GM18951 (cell line): ENCODE measurements around the gene CDC42EP4.
"Not testable (repeated sequence)": the region's sequence is repeated elsewhere in the genome, so short reads cannot be mapped to it uniquely, and the experiment has no call there.

Experiments
- POLR2A ChIP-seq: IDR thresholded peaks from 4 replicates; pipeline ENCODE4 v1.6.1; 2011; ENCODE audit warnings: mild to moderate bottlenecking; ENCODE audit not compliant: insufficient read length, insufficient read depth; ENCODE audit errors: extremely low read depth
- in situ Hi-C: fragments of 300-500 bp; cut with MboI; formaldehyde crosslinking; loops from one replicate; pipeline ENCODE4 v1.12.0; 2022; ENCODE audit warnings: low sequenced_read_pairs, mixed read lengths, inconsistent platforms; ENCODE audit not compliant: unreplicated experiment

Gene CDC42EP4

GRCh38 chr17:73265646-73266640, 45.9 kb downstream of the CDC42EP4 start:
- no peak for TF ChIP-seq POLR2A
- in situ Hi-C loops = no loop called here

- in situ Hi-C loops = not testable (repeated sequence)
Measured at GRCh38 chr17:73264448-73264847, 47.4 kb downstream of the CDC42EP4 start.

- no peak for TF ChIP-seq POLR2A
- in situ Hi-C loops = no loop called here
Measured at GRCh38 chr17:73262676-73263642, 48.8 kb downstream of the CDC42EP4 start.

GRCh38 chr17:73261952-73262675, 49.7 kb downstream of the CDC42EP4 start:
- in situ Hi-C loops = no loop called here
- no peak for TF ChIP-seq POLR2A

- in situ Hi-C loops = no loop called here
- no peak for TF ChIP-seq POLR2A
Measured at GRCh38 chr17:73261617-73261951, 50.2 kb downstream of the CDC42EP4 start, which contains the start of gene CPSF4L. Gene CPSF4L, minus strand, starts transcription at chr17:73261880. Its CDS starts 62 bp downstream, at chr17:73261818.

- in situ Hi-C loops = no loop called here
- TF ChIP-seq POLR2A = no peak
Measured at GRCh38 chr17:73257516-73257915, 54.3 kb downstream of the CDC42EP4 start.

- in situ Hi-C loops = no loop called here
- no peak for TF ChIP-seq POLR2A
Measured at GRCh38 chr17:73256220-73256619, 55.6 kb downstream of the CDC42EP4 start.

- in situ Hi-C loops = no loop called here
- TF ChIP-seq POLR2A = no peak
Measured at GRCh38 chr17:73255671-73256181, 56.1 kb downstream of the CDC42EP4 start.

- TF ChIP-seq POLR2A = no peak
- in situ Hi-C loops = loop anchor here (5.0 kb wide), 1 partner anchor 120 kb away; no protein-coding TSS in a partner anchor
Measured at GRCh38 chr17:73251871-73252270, 59.9 kb downstream of the CDC42EP4 start.

GRCh38 chr17:73250851-73251640, 60.8 kb downstream of the CDC42EP4 start:
- in situ Hi-C loops = loop anchor here (5.0 kb wide), 1 partner anchor 121 kb away; no protein-coding TSS in a partner anchor
- no peak for TF ChIP-seq POLR2A

- in situ Hi-C loops = loop anchor here (5.0 kb wide), 1 partner anchor 123 kb away; no protein-coding TSS in a partner anchor
- TF ChIP-seq POLR2A = no peak
Measured at GRCh38 chr17:73249700-73250099, 62.1 kb downstream of the CDC42EP4 start.

GRCh38 chr17:73248532-73248931, 63.3 kb downstream of the CDC42EP4 start:
- in situ Hi-C loops = no loop called here
- TF ChIP-seq POLR2A = no peak
